Esophagus squamous epithelium (tissue), 5 donors: Measurements from ENCODE around the gene IP6K1. TPM values are rescaled to one million over a fixed set of nuclear protein-coding genes. Genes with fewer than 3 reads are reported as not detected.

Experiments
- DNase-seq: peaks from one replicate; lab custom pipeline; 2025; lab: John Stamatoyannopoulos, UW
- H3K27ac ChIP-seq, 4 donors: fragments of 200-600 bp; sonication (generic); one replicate each; pipeline ENCODE4 v1.5.1; 2016 to 2019; ENCODE audit warnings: mild to moderate bottlenecking in 1 of 4
- H3K27me3 ChIP-seq, 4 donors: fragments of 200-600 bp; sonication (generic); 1 replicate in 3 of 4; 2 replicates in 1 of 4; pipeline versions ENCODE4 v1.5.1 to v1.6.0; 2017 to 2021; ENCODE audit warnings: antibody characterized with exemption in 1 of 4
- H3K36me3 ChIP-seq, 3 donors: fragments of 200-600 bp; sonication (generic); one replicate each; pipeline ENCODE4 v1.5.1; 2016 to 2019
- H3K4me1 ChIP-seq, 3 donors: fragments of 200-600 bp; sonication (generic); one replicate each; pipeline ENCODE4 v1.5.1; 2017 to 2019
- H3K4me3 ChIP-seq, 4 donors: fragments of 200-600 bp; sonication (generic); 1 replicate in 3 of 4; 2 replicates in 1 of 4; pipeline ENCODE4 v1.5.1; 2016 to 2019; ENCODE audit warnings: mild to moderate bottlenecking in 2 of 4, moderate library complexity in 1 of 4
- H3K9me3 ChIP-seq, 3 donors: fragments of 200-600 bp; sonication (generic); one replicate each; pipeline ENCODE4 v1.5.1; 2016 to 2019
- CTCF ChIP-seq, 6 experiments: fragments of 450-650 bp in 4 of 6; fragments of 200-600 bp in 2 of 6; sonication (generic) in 2 of 6; IDR thresholded peaks; one replicate each; pipeline ENCODE4 v1.5.1; 2016 to 2019; ENCODE audit warnings: antibody characterized with exemption in 6 of 6, mild to moderate bottlenecking in 4 of 6, moderate library complexity in 4 of 6
- POLR2A ChIP-seq, 4 donors: fragments of 450-650 bp; IDR thresholded peaks; one replicate each; pipeline ENCODE4 v1.6.1; 2017; ENCODE audit warnings: antibody characterized with exemption in 4 of 4, mild to moderate bottlenecking in 4 of 4, moderate library complexity in 3 of 4
- WGBS, 2 donors: methylation state at CpG; one replicate each; pipeline ENCODE4 v1.1.5; 2018; 5-methylcytosine and 5-hydroxymethylcytosine counted together
- intact Hi-C: fragments of 100-400 bp; cut with DNase I; formaldehyde crosslinking; loops from one replicate; pipeline ENCODE4 v1.15.0; 2022
- total RNA-seq, 4 donors: library from RNA; depleted of rRNA; stranded (reverse); fragments of >200 nt; gene quantifications; one replicate each; pipeline ENCODE4 v1.1.0, GENCODE V29; 2016
- donor health status: DM: yes; HTN: yes; CAD: no.

IP6K1 gene
- total RNA-seq, 4 donors from 2014 or later = 23.0 to 35.1 (median 28.1) TPM

DNA sequence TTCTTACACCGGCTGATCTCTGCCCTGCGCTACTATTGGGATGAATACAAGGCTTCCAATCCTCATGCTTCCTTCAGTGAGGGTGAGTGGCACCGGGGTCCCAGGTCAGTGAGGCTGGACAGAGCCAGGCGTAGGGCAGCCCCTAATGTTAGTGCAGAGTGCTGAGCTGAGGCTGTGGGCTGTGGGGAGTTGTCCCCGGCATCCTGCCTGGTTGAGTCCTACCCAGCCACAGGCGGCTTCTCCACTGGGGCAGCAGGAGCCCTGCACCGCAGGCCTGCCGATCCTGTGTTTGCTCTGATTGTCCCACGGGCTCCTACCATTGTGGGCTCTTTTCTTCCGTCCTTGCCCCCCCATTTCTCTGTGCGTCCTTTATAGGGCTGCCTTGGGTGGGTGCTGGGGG lies 83.7 kb downstream of the IP6K1 start:
- TF ChIP-seq CTCF (IDR thresholded peaks at IDR 0.05) (no peak), POLR2A (IDR thresholded peaks at IDR 0.05) (no peak)
- peaks cover 10 to 100% (median 15%) of the 10 kb centered on the region in 3 donors for H3K36me3 ChIP-seq
- H3K27me3 ChIP-seq = no peaks in the 10 kb centered on the region
- no peaks in the 10 kb centered on the region for H3K9me3 ChIP-seq
- no peak for DNase-seq
- H3K27ac ChIP-seq = no peak overlapping the region
- WGBS, 2 donors = 83% methylated on average over 9 of the region's 11 CpGs; no CpG with 5 or more reads in 1 of the 2 donors
- H3K4me3 ChIP-seq = no peak overlapping the region
- intact Hi-C loops = loop anchor here (10.0 kb wide), 1 partner anchor 142 kb away; no protein-coding TSS in a partner anchor
- H3K4me1 ChIP-seq = peaks cover 0 to 5% (median 0%) of the 10 kb centered on the region in 3 donors

DNA sequence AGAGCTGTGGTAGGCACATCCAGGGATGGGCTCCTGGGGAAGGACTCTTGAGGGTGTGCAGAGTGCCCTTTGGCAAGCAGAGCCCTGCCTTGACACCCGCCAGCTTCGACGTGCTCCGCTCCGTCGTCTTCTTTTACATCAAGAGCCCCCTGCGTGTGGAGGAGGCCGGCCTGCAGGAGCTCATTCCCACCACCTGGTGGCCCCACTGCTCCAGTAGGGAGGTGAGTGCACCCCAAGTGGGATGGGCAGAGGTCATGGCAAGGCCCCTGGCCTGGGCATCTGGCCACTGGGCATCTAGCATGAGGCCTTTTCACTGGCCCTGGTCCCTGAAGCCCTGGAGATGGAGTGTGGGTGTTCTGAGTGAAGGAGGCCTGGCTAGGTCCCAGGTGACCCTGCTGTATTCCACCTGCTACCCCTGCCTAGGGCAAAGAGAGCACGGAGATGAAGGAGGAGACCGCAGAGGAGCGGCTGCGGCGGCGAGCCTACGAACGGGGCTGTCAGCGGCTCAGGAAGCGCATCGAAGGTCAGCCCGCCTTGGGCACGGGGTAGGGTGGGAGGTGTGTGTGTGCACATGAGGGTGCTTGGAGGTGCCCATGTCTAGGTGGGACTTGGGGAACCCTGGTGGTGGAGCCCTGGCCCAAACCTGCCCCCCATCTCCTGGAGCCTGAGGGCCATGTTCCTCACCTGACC lies 84.8 kb downstream of the IP6K1 start:
- no peak for DNase-seq
- Histone ChIP-seq H3K4me3 (no peak overlapping the region), H3K27me3 (no peaks in the 10 kb centered on the region), H3K36me3 (peaks cover 10 to 98% (median 15%) of the 10 kb centered on the region in 3 donors), H3K4me1 (peaks cover 0 to 5% (median 0%) of the 10 kb centered on the region in 3 donors), H3K9me3 (no peaks in the 10 kb centered on the region), H3K27ac (no peak overlapping the region)
- WGBS, 2 donors = 80 to 98% methylated on average over 1 to 13 of the region's 21 CpGs
- intact Hi-C loops = loop anchor here (10.0 kb wide), 1 partner anchor 143 kb away; no protein-coding TSS in a partner anchor
- TF ChIP-seq POLR2A (IDR thresholded peaks at IDR 0.05) (no peak), CTCF (IDR thresholded peaks at IDR 0.05) (peak in 4 of 6 experiments; percentile 20 to 45 (median 29))

DNA sequence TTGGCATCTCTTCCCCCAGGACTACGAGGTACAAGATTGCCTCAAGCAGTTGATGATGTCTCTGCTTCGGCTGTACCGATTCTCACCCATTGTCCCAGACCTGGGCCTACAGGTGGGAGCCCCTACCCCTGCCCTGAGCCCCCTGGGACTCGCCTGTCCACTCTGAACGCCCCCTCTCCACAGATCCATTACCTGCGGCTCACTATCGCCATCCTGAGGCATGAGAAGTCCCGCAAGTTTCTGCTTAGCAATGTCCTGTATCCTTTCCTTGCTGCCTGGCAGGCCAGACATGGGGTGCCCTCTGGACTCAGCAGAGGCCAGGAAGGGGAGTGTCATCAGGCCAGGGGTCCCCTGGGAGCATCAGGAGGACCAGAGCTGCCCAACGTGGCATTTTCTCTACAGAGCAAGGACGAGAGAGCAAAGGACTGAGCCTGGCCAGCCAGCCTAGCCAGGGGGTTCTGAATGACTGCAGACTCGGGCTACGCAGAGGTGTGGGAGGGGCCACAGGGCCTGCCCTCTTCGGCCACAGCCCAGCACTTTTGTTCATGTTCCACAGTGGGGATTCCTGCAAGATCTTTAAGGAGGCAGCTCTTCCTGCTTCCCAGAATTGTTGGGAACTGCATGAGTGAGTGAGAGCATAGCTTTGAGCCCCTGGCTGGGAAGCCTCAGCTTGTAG lies 85.8 kb downstream of the IP6K1 start:
- no peak for TF ChIP-seq CTCF (IDR thresholded peaks at IDR 0.05)
- no peak for TF ChIP-seq POLR2A (IDR thresholded peaks at IDR 0.05)
- Histone ChIP-seq H3K4me3 (no peak overlapping the region), H3K27ac (no peak overlapping the region), H3K27me3 (no peaks in the 10 kb centered on the region), H3K9me3 (no peaks in the 10 kb centered on the region), H3K4me1 (peaks cover 0 to 5% (median 0%) of the 10 kb centered on the region in 3 donors), H3K36me3 (peaks cover 10 to 89% (median 14%) of the 10 kb centered on the region in 3 donors)
- DNase-seq = no peak
- intact Hi-C loops = loop anchor here (10.0 kb wide), 1 partner anchor 144 kb away; no protein-coding TSS in a partner anchor
- 60 to 73% methylated on average over 2 to 7 of the region's 13 CpGs for WGBS, 2 donors

GRCh38 chr3:49700014-49700413 lies 86.3 kb downstream of the IP6K1 start:
- Histone ChIP-seq H3K27ac (no peak overlapping the region), H3K36me3 (peaks cover 7 to 83% (median 8%) of the 10 kb centered on the region in 3 donors), H3K4me1 (peaks cover 0 to 5% (median 0%) of the 10 kb centered on the region in 3 donors), H3K4me3 (no peak overlapping the region), H3K9me3 (no peaks in the 10 kb centered on the region), H3K27me3 (no peaks in the 10 kb centered on the region)
- intact Hi-C loops = loop anchor here (10.0 kb wide), 1 partner anchor 145 kb away; no protein-coding TSS in a partner anchor
- TF ChIP-seq POLR2A (IDR thresholded peaks at IDR 0.05) (no peak), CTCF (IDR thresholded peaks at IDR 0.05) (no peak)
- DNase-seq = no peak
- WGBS, 2 donors = 80% methylated on average over 1 of the region's 8 CpGs; no CpG with 5 or more reads in 1 of the 2 donors
